ENCODE data around the gene CA14. TPM values are rescaled to one million over a fixed set of nuclear protein-coding genes. Genes with fewer than 3 reads are reported as not detected.
"Not testable (repeated sequence)": the region's sequence is repeated elsewhere in the genome, so short reads cannot be mapped to it uniquely, and the experiment has no call there.

Gene CA14
- polyA plus RNA-seq, 1 of the 3 experiments (the other 2 are of a cell fraction): 0.08 TPM

- Histone ChIP-seq H3K27ac (ENCODE audit: low read depth in 2 of 2, low read length in 1 of 2) (no peak overlapping the region), H3K9me2 (no peaks in the 10 kb centered on the region), H3K4me2 (no peak overlapping the region), H3K9me3 (no peaks in the 10 kb centered on the region), H3K9ac (no peak overlapping the region), H3F3A (replicated peaks; ENCODE audit: insufficient read depth) (peaks cover 8% of the 10 kb centered on the region), H2AFZ (ENCODE audit: low read depth) (no peak overlapping the region), H3K4me3 (ENCODE audit: low read depth in 2 of 2, low read length in 1 of 2) (no peak overlapping the region), H3K4me1 (ENCODE audit: control insufficient read depth in 1 of 2, insufficient read depth in 2 of 2, low read depth in 1 of 2, low read length in 1 of 2) (no peaks in the 10 kb centered on the region; a peak in 1 of 4 replicates), H3K36me3 (replicated peaks in 1 of 2; ENCODE audit: control insufficient read depth in 1 of 2, insufficient read depth in 2 of 2, low read length in 1 of 2) (peaks cover 45 to 53% of the 10 kb centered on the region in 2 experiments), H4K20me1 (ENCODE audit: insufficient read depth) (peaks cover 3% of the 10 kb centered on the region; the same call in 1 of the 2 replicates), H3K79me2 (ENCODE audit: insufficient read depth) (peaks cover 33% of the 10 kb centered on the region; the same call in 1 of the 2 replicates), H3K27me3 (ENCODE audit: insufficient read depth) (no peaks in the 10 kb centered on the region)
- TF ChIP-seq USF2 (IDR thresholded peaks at IDR 0.05; ENCODE audit: borderline replicate concordance, low read depth, low read length) (no peak), RXRA (IDR thresholded peaks at IDR 0.05; ENCODE audit: borderline replicate concordance, low read depth) (no peak), FOSL2 (IDR thresholded peaks at IDR 0.05; ENCODE audit: borderline replicate concordance, low read depth) (no peak), USF1 (IDR thresholded peaks at IDR 0.05; ENCODE audit: borderline replicate concordance, low read depth) (no peak)
- no peak for DNase-seq
- CTCF ChIA-PET: interaction anchor here (1.9 kb wide), 1 partner anchor 47 kb away, joined by 7 read pairs; no protein-coding TSS in a partner anchor
- WGBS (ENCODE audit: low lambda C conversion rate): 89% methylated on average over 2 of the region's 2 CpGs
- POLR2A ChIA-PET: interaction anchor here (0.6 kb wide), 1 partner anchor 13 kb away, joined by 3 read pairs; no protein-coding TSS in a partner anchor
These were observed 45.3 kb downstream of the CA14 start for GRCh38 chr1:150302902-150303301.

DNA sequence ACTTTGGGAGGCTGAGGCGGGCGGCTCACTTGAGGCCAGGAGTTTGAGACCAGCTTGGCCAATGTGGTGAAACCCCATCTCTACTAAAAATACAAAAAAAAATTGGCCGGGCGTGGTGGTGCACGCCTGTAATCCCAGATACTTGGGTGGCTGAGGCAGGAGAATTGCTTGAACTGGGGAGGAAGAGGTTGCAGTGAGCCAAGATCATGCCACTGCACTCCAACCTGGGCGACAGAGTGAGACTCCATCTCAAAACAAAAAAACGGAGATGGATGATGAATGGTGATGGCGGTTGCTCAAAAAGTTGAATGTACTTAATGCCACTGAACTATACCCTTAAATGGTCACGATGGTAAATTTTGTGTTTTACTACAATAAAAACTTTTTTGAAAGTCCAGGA lies 51.0 kb downstream of the CA14 start:
- H3K27me3 ChIP-seq (ENCODE audit: insufficient read depth); H3K27ac ChIP-seq (ENCODE audit: low read depth in 2 of 2, low read length in 1 of 2); H3K4me3 ChIP-seq (ENCODE audit: low read depth in 2 of 2, low read length in 1 of 2); POLR2A ChIA-PET; H3K9me3 ChIP-seq; H3K9ac ChIP-seq; H3K9me2 ChIP-seq; H3K4me2 ChIP-seq; CTCF ChIA-PET; H2AFZ ChIP-seq (ENCODE audit: low read depth); H4K20me1 ChIP-seq (ENCODE audit: insufficient read depth); H3K79me2 ChIP-seq (ENCODE audit: insufficient read depth); H3K4me1 ChIP-seq (ENCODE audit: control insufficient read depth in 1 of 2, insufficient read depth in 2 of 2, low read depth in 1 of 2, low read length in 1 of 2); DNase-seq: not testable (repeated sequence)
- peaks cover 17% of the 10 kb centered on the region for H3F3A ChIP-seq (replicated peaks; ENCODE audit: insufficient read depth)
- H3K36me3 ChIP-seq (replicated peaks in 1 of 2; ENCODE audit: control insufficient read depth in 1 of 2, insufficient read depth in 2 of 2, low read length in 1 of 2): peaks cover 15 to 19% of the 10 kb centered on the region in 2 experiments
- WGBS (ENCODE audit: low lambda C conversion rate): 98% methylated on average over 9 of the region's 9 CpGs

- DNase-seq: no peak
- Histone ChIP-seq H3K4me1 (ENCODE audit: control insufficient read depth in 1 of 2, insufficient read depth in 2 of 2, low read depth in 1 of 2, low read length in 1 of 2) (no peaks in the 10 kb centered on the region; a peak in 1 of 4 replicates), H4K20me1 (ENCODE audit: insufficient read depth) (no peaks in the 10 kb centered on the region), H3K9me3 (no peaks in the 10 kb centered on the region), H3F3A (replicated peaks; ENCODE audit: insufficient read depth) (peaks cover 17% of the 10 kb centered on the region), H3K4me3 (ENCODE audit: low read depth in 2 of 2, low read length in 1 of 2) (no peak overlapping the region), H2AFZ (ENCODE audit: low read depth) (no peak overlapping the region), H3K79me2 (ENCODE audit: insufficient read depth) (no peaks in the 10 kb centered on the region), H3K36me3 (replicated peaks in 1 of 2; ENCODE audit: control insufficient read depth in 1 of 2, insufficient read depth in 2 of 2, low read length in 1 of 2) (peaks cover 15 to 16% of the 10 kb centered on the region in 2 experiments), H3K9me2 (no peaks in the 10 kb centered on the region), H3K4me2 (no peak overlapping the region), H3K27me3 (ENCODE audit: insufficient read depth) (no peaks in the 10 kb centered on the region), H3K27ac (ENCODE audit: low read depth in 2 of 2, low read length in 1 of 2) (no peak overlapping the region), H3K9ac (no peak overlapping the region)
- no peak for TF ChIP-seq PBX3 (IDR thresholded peaks at IDR 0.05)
- TF ChIP-seq FOXM1 (IDR thresholded peaks at IDR 0.05; ENCODE audit: low read depth): no peak
- TF ChIP-seq GATA2 (CRISPR knock-in tag; IDR thresholded peaks at IDR 0.05): no peak
- no peak for TF ChIP-seq MEF2A (IDR thresholded peaks at IDR 0.05; ENCODE audit: borderline replicate concordance, low read depth)
- no peak for TF ChIP-seq POLR2AphosphoS5 (IDR thresholded peaks at IDR 0.05; ENCODE audit: low read depth, low read length)
- no peak for TF ChIP-seq RAD21 (IDR thresholded peaks at IDR 0.05; ENCODE audit: low read length)
- ChIA-PET CTCF (no interaction called here), POLR2A (interaction anchor here (0.6 kb wide), 1 partner anchor 96 kb away, joined by 4 read pairs; no protein-coding TSS in a partner anchor)
- WGBS (ENCODE audit: low lambda C conversion rate): 94% methylated on average over 10 of the region's 10 CpGs
These were observed 52.4 kb downstream of the CA14 start for GRCh38 chr1:150309758-150310508.
